Amniotic epithelial cell (primary cell): ENCODE measurements around the gene NUTM2G.
A peak's percentile ranks its signal among the peaks of the same experiment; 100 is the strongest.
"Not testable (repeated sequence)": the region's sequence is repeated elsewhere in the genome, so short reads cannot be mapped to it uniquely, and the experiment has no call there.

Source experiments
- DNase-seq: peaks from one replicate; pipeline ENCODE4 v3.0.0-alpha.2; 2010; ENCODE audit warnings: low read depth

The NUTM2G gene

GRCh38 chr9:96928543-96928942, at the start of gene NUTM2G:
NUTM2G (plus strand) TSS chr9:96928843; CDS start chr9:96929025, 182 bp downstream.
- not testable (repeated sequence) for DNase-seq

- DNase-seq, result peak; percentile 25
These were observed 44.7 kb upstream of the NUTM2G start for GRCh38 chr9:96883922-96884321.

DNA sequence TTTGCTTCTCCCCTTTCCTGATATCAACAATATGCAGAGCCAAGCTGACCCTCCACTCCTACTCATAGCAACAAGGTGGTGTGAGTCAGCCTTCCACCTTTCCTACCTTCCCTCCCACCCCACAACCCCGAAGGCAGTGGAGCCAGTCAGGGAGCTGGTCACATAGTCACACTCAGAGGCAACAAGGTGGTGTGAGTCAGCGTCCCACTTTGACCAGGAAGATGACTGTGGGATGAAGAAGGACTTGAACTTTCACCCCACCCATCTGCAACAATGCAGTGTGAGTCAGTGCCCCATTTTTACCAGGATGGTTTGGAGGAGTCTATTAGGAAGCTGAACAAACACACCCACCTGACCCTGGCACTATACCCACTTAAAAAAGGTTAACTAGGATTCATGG, 44.2 kb upstream of the NUTM2G start:
- peak; percentile 73 for DNase-seq

DNA sequence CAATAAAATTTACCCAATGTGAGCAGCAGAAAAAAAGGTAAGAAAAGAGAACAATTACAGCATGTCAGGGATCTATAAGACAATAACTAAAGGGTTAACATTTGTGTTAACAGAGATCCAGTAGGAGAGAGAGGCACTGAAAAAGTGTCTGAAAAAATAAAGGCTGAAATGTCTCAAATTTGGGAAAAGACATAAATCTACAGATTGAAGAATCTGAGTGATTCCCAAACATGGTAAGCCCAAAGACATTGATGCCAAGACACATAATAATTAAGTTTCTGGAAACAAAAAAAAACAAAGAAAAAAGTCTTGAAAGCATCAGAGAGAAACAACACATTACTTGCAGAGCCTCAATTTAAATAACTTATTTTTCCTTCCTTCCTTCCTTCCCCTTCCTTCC, 43.2 kb upstream of the NUTM2G start:
- DNase-seq, result no peak

GRCh38 chr9:96888591-96888990, 40.1 kb upstream of the NUTM2G start:
- no peak for DNase-seq

GRCh38 chr9:96892131-96892530, 36.5 kb upstream of the NUTM2G start:
- DNase-seq, result no peak

DNA sequence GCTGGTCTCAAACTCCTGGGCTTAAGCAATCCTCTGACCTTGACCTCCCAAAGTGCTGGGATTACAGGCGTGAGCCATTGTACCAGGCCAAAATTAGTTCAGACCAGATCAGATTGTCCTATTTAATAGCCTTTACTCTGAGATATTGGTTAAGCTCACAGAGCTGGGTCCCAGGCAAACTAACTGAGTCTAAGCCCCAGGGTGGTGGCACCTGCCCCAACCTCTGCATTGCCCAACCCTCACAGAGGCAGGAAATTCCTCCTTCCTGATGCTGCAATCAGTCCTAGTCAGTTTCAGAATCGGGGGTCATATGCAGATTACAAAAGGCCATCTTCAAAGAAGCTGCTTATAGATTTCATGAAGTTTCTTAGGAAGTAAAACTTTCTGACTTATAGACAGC, 28.6 kb upstream of the NUTM2G start:
- not testable (repeated sequence) for DNase-seq

DNA sequence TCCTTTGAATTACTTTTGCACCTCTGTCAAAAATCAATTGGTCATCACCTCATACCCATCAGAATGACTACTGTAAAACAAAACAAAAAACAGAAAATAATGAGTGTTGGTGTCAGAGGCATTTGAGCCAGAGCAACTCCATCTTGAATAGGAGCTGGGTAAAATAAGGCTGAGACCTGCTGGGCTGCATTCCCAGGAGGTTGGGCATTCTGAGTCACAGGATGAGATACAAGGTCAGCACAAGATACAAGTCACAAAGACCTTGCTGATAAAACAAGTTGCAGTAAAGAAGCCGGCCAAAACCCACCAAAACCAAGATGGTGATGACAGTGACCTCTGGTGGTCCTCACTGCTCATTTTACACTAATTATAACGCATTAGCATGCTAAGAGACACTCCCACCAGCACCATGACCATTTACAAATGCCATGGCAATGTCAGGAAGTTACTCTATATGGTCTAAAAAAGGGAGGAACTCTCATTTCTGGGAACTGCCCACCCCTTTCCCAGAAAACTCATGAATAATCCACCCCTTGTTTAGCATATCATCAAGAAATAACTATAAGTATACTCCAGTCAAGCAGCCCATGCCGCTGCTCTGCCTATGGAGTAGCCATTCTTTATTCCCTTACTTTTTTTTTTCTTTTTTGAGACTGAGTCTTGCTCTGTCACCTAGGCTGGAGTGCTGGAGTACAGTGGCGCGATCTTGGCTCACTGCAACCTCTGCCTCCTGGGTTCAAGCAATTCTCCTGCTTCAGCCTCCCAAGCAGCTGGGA, 23.5 kb upstream of the NUTM2G start:
- DNase-seq, result not testable (repeated sequence)

- DNase-seq, result not testable (repeated sequence)
These were observed 20.2 kb upstream of the NUTM2G start for GRCh38 chr9:96908479-96908878.

GRCh38 chr9:96915539-96915938, 13.1 kb upstream of the NUTM2G start:
- not testable (repeated sequence) for DNase-seq

DNA sequence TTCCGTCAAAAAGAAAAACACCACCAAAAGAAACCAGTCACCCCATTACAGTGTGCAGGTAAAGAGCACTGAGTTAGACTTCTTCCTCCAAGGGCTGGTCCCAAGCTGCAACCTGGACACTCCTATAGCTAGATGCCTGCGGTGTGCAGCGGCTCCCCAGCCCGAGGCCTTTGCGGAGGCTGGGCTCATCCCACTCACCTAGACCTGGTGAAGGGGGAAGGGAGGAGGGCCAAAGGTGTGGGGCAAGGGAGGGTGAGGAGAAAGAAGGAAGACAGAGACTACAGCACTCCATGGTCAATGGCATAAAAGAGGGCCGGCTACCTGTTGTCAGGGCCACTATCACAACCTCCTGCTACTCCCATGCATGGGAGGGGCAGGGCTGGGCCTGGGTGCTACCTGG, 12.1 kb upstream of the NUTM2G start:
- DNase-seq, result not testable (repeated sequence)

GRCh38 chr9:96918550-96918949, 10.1 kb upstream of the NUTM2G start:
- not testable (repeated sequence) for DNase-seq

- DNase-seq, result not testable (repeated sequence)
These were observed 7.8 kb upstream of the NUTM2G start for GRCh38 chr9:96920803-96921202.

GRCh38 chr9:96925587-96925986, 3.1 kb upstream of the NUTM2G start:
- DNase-seq, result not testable (repeated sequence)

GRCh38 chr9:96931665-96932064, 3.0 kb downstream of the NUTM2G start:
- not testable (repeated sequence) for DNase-seq

- peak; percentile 0 for DNase-seq
These were observed 5.5 kb downstream of the NUTM2G start for GRCh38 chr9:96934097-96934496.

- DNase-seq, result not testable (repeated sequence)
These were observed 6.1 kb downstream of the NUTM2G start for GRCh38 chr9:96934706-96935105.

- not testable (repeated sequence) for DNase-seq
These were observed 6.8 kb downstream of the NUTM2G start for GRCh38 chr9:96935401-96935800.

- DNase-seq, result not testable (repeated sequence)
These were observed 8.8 kb downstream of the NUTM2G start for GRCh38 chr9:96937442-96937841.

DNA sequence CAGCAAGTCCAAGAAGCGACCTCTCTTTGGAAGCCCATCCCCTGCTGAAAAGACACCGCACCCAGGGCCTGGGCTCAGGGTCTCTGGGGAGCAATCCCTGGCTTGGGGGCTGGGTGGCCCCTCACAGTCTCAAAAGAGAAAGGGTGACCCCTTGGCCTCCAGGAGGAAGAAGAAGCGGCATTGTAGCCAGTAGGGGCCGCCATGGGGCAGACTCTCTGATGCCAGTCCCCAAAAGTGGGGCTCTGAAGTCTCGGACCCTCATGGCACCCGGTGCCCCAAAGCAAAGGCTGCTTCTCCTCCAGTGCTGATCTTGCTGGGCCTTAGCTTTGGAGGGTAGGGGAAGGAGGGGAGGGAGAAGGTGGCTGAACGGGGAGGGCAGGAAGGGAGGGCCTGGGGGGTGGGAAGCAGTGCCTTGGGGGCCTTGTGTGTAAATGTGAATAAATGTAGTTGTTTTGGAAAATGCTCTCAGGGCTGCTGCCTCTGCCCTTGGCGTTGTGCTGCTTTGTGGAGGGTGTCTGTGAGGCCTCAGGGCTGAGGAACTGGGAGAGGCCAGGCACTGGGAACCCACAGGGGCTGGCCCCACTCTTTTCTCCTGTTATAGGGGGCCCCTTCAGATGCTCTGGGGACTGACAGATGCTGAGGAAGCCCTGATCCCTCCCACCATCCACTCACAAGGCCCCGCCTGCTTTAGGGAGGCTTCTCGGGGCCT, 10.5 kb downstream of the NUTM2G start:
- not testable (repeated sequence) for DNase-seq

DNA sequence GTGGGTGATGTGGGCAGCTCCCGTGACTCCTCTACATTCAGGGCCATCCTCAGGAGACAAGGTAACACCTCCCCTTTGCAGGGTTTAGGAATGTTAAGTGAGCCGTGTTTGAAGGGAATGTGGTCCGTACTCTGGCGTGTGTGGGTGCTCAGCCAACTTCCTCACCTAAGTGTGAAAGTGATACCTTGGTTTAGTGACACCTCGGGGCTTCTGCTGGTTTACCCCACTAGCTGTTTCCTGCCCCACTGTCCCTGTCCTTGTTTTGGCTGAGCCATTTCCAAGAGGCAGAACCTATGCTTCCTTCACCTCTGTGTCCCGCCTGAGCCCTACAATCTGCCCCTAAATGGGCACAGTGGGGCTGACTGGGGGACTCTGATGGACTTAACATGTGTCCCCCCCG, 12.3 kb downstream of the NUTM2G start:
- DNase-seq, result not testable (repeated sequence)

- not testable (repeated sequence) for DNase-seq
These were observed 13.0 kb downstream of the NUTM2G start for GRCh38 chr9:96941628-96942027.

DNA sequence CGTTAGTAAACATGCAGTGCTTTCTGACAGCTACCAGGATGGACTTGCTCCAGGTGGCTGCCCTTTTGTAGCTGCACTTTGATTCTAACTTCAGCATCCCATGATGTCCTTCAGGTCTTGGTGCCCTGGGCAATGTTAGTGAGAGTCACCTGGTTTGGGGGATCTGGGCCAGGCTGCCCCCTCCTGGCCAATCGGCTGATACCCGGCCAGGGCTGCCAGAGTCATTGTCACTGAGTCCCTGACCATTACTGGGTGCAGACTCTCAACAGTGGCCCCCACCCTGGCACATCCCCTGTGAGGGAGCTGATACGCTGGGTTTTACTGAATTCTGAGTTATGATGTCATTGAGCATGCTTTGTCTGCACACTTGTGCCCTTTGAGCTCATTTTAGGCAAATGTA, 13.5 kb downstream of the NUTM2G start:
- not testable (repeated sequence) for DNase-seq
